AG09319 (cell line): Measurements from ENCODE around the gene F2RL3.

Experiments used
- DNase-seq: peaks from one replicate; pipeline ENCODE4 v3.0.0-alpha.2; 2010; ENCODE audit warnings: low read depth; ENCODE audit errors: extremely low read depth
- TF ChIP-seq, protein P1 (sequence below): IDR thresholded peaks from 2 replicates; pipeline ENCODE4 v1.5.1; 2011; ENCODE audit warnings: low read depth, mild to moderate bottlenecking, inconsistent platforms, low read length, moderate library complexity

F2RL3 gene

GRCh38 chr19:16890461-16891184 lies 1.8 kb downstream of the F2RL3 start:
- TF ChIP-seq, protein P1, sequence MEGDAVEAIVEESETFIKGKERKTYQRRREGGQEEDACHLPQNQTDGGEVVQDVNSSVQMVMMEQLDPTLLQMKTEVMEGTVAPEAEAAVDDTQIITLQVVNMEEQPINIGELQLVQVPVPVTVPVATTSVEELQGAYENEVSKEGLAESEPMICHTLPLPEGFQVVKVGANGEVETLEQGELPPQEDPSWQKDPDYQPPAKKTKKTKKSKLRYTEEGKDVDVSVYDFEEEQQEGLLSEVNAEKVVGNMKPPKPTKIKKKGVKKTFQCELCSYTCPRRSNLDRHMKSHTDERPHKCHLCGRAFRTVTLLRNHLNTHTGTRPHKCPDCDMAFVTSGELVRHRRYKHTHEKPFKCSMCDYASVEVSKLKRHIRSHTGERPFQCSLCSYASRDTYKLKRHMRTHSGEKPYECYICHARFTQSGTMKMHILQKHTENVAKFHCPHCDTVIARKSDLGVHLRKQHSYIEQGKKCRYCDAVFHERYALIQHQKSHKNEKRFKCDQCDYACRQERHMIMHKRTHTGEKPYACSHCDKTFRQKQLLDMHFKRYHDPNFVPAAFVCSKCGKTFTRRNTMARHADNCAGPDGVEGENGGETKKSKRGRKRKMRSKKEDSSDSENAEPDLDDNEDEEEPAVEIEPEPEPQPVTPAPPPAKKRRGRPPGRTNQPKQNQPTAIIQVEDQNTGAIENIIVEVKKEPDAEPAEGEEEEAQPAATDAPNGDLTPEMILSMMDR: no peak

DNA sequence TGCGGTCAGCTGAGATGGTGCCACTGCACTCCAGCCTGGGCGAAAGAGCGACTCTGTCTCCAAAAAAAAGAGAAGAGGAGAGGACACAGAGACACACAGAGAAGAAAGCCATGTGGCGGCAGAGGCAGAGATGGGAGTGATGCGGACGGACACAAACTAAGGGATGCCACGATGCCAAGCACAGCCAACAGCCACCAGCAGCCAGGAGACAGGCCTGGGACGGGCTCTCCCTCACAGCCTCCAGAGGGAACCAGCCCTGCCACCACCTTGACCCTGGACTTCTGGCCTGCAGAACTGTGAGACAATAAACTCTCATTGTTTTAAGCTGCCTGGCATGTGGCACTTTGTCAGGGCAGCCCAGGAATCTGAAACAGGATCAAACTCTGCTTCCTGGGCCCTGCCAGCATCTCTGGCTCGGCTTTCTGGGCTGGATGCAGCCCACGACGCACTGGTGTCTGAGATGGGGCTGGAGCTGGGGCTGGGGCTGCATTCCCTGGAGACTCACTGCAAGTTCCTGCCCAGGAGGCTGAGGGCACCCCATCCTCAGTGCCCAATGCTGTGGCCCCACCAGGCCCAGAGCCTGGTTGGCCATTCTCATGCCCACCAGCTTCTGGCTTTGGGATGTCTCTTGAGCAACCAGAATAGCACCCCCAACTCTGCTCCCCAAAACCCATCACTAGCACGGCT lies 3.0 kb downstream of the F2RL3 start:
- DNase-seq: no peak
- TF ChIP-seq, protein P1: no peak

More at GRCh38 chr19:16890461-16891184, 1.8 kb downstream of the F2RL3 start:
- no peak for DNase-seq

DNA sequence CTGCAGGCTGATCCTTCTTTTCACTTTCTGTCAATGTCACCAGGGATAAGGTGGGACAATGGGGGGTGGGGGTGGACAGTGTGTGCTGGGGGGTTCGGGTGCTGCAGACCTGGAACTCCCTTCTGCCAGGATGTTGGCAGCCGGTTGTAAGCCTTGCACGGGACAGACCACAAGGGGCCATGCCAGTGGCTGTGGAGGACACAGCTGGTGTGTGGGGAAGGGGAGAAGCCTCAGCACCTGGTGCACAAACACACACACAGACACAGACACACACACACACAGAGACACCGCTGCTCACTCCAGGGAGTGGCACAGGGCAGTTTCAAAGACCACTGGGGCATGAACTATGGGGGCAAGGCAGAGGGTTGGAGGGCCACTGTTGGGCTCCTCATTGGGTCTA lies 3.6 kb downstream of the F2RL3 start:
- DNase-seq: no peak
- TF ChIP-seq, protein P1: no peak

GRCh38 chr19:16892868-16893685 lies 4.3 kb downstream of the F2RL3 start:
- TF ChIP-seq, protein P1: no peak
- no peak for DNase-seq

GRCh38 chr19:16893686-16893989 lies 4.8 kb downstream of the F2RL3 start:
- TF ChIP-seq, protein P1: no peak
- DNase-seq: no peak

DNA sequence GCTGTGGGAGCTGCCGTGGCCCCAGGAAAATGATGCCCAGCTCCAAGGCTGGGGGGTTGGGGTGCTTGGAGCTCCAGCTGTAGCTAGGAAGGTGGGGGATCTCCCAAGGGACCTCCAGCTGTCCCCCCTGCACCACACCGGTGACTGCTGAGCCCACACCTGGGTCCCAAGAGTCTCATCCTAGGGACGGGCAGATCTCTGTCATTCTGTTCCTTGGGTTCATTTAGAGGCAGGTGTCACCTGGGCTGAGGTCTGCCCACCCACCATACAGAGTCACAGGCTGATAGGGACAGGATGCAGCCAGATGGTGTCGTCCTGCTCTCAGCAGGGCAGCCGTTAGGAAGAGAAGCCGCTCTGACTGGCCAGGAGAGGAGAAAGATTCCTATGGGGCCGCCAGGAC lies 5.3 kb downstream of the F2RL3 start:
- no peak for DNase-seq
- TF ChIP-seq, protein P1: no peak
